Activated CD4-positive, alpha-beta T cell treated with anti-CD3 and anti-CD28 coated beads for 36 hours (primary cell): ENCODE results near the gene DNMT3B. TPM values are rescaled to one million over a fixed set of nuclear protein-coding genes. Genes with fewer than 3 reads are reported as not detected.

Source experiments
- ATAC-seq: fragments of 200-7000 bp; cut with Tn5 transposase; one replicate; pipeline ENCODE4 v1.10.0; 2021; ENCODE audit warnings: mild to moderate bottlenecking, moderate library complexity
- CTCF ChIA-PET: fragments of 350-600 bp; sonication (Branson Sonifier 250); formaldehyde crosslinking; loops from one replicate; lab custom pipeline; 2021; ENCODE audit warnings: antibody characterized with exemption; lab: Charles Lee
- POLR2A ChIA-PET: fragments of 350-600 bp; sonication (Branson Sonifier 250); formaldehyde crosslinking; loops from one replicate; lab custom pipeline; 2021; ENCODE audit warnings: antibody characterized with exemption, inconsistent platforms; lab: Charles Lee
- DNase-seq: peaks from one replicate; pipeline ENCODE4 v3.0.0-alpha.2; 2020
- H3K27ac Mint-ChIP-seq: one replicate; pipeline ENCODE4 v1.8.0; 2021; ENCODE audit warnings: mixed read lengths
- H3K27me3 Mint-ChIP-seq: one replicate; pipeline ENCODE4 v1.8.0; 2021; ENCODE audit warnings: mixed read lengths
- H3K36me3 Mint-ChIP-seq: one replicate; pipeline ENCODE4 v1.8.0; 2021; ENCODE audit warnings: low read depth, mixed read lengths
- H3K4me1 Mint-ChIP-seq: one replicate; pipeline ENCODE4 v1.8.0; 2021; ENCODE audit warnings: mixed read lengths
- H3K4me3 Mint-ChIP-seq: one replicate; pipeline ENCODE4 v1.8.0; 2021; ENCODE audit warnings: mild to moderate bottlenecking, moderate library complexity, mixed read lengths
- H3K9me3 Mint-ChIP-seq: one replicate; pipeline ENCODE4 v1.8.0; 2021; ENCODE audit warnings: low read depth, mixed read lengths
- intact Hi-C, 2 experiments: fragments of 100-400 bp; cut with DNase I in 1 of 2; cut with micrococcal nuclease in 1 of 2; formaldehyde crosslinking; loops; one replicate each; pipeline versions ENCODE4 v1.14.2 to v1.15.1; 2022 to 2024; cut with DNase I, micrococcal nuclease
- total RNA-seq, 2 experiments: library from RNA; stranded (reverse); gene quantifications; one replicate each; pipeline ENCODE4 v1.2.3, GENCODE V29; 2021

Gene DNMT3B
- total RNA-seq, 2 experiments from 2014 or later = 1.4 to 1.6 TPM

- no peak for DNase-seq
- ATAC-seq = no peak
- H3K9me3 Mint-ChIP-seq = no peaks in the 10 kb centered on the region
- POLR2A ChIA-PET = interaction anchor here (0.6 kb wide), 1 partner anchor 18 kb away, joined by 3 read pairs; no protein-coding TSS in a partner anchor
- intact Hi-C loops = no loop called here
- peaks cover 60% of the 10 kb centered on the region for H3K36me3 Mint-ChIP-seq
- H3K4me3 Mint-ChIP-seq = no peak overlapping the region
- H3K4me1 Mint-ChIP-seq = peaks cover 57% of the 10 kb centered on the region
- peak overlapping the region; percentile 88 for H3K27ac Mint-ChIP-seq
- H3K27me3 Mint-ChIP-seq = no peaks in the 10 kb centered on the region
- CTCF ChIA-PET = interaction anchor here (0.9 kb wide), 1 partner anchor 17 kb away, joined by 5 read pairs; no protein-coding TSS in a partner anchor
Observed at GRCh38 chr20:32841174-32841573, 79.0 kb downstream of the DNMT3B start.

DNA sequence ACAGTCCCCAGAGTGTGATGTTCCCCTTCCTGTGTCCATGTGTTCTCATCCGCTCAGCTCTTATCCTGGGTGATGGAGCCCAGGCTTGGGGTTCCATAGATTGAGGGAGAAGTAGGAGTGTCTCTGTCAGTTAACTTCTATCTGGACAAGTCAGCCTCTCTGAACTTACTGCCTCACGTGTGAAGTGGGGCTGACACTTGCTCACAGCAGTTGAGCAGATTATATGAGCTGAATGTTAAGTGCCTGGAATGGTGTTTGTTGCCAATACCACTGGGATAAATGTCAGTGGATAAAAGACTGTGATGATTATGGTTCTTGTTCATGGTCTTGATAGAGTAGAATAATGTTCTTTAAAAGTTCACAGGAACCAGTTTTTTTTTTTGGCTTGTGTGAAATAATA, 79.4 kb downstream of the DNMT3B start:
- ATAC-seq (no peak), DNase-seq (no peak)
- peak overlapping the region; percentile 71 for H3K27ac Mint-ChIP-seq
- H3K4me3 Mint-ChIP-seq = no peak overlapping the region
- H3K36me3 Mint-ChIP-seq = peaks cover 60% of the 10 kb centered on the region
- POLR2A ChIA-PET = no interaction called here
- no peaks in the 10 kb centered on the region for H3K27me3 Mint-ChIP-seq
- intact Hi-C loops = no loop called here
- no peaks in the 10 kb centered on the region for H3K9me3 Mint-ChIP-seq
- CTCF ChIA-PET = interaction anchor here (0.9 to 1.1 kb wide), 2 partner anchors 18 to 157 kb away, joined by 3 to 5 read pairs; no protein-coding TSS in a partner anchor
- H3K4me1 Mint-ChIP-seq = peaks cover 53% of the 10 kb centered on the region

DNA sequence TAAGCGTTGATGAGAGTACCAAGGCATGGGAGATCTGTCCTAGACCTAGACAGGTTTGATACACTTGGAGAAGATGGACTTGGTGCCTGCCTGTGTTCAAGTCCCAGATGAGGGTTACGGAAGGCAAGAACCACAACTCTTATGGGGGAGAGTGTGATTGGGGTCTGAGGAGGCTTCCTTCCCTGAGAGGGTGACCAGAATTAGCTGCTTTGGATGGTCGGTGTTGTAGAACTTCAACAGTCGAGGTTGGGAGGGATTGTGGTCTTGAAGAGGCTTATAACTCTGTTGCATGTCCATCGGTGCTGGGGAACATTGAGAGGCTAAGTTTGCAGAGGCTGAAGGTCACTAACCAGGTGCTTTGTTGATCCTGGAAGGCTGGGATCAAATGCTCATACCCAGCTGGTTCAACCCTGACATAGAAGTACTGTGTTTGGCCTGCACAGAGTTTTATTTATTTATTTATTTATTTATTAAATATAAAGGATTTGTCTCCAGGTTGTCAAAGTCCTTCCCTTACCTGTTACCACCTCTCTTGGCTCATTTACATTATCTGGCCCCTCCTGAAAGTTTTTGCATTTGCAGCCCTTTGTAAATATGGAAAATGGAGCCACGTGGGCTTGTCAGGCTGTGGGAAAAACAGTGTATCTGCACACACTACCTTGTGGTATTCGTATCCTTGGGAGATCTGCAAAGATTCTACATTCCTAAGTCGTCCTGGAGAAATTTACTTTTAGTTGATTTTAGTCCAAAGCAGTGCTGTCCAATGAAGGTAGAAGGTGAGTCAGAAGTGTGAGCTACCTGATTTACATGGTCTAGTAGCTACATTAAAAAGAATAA, 80.7 kb downstream of the DNMT3B start:
- Mint-ChIP-seq H3K4me3 (no peak overlapping the region), H3K4me1 (peaks cover 51% of the 10 kb centered on the region), H3K27ac (peak overlapping the region; percentile 11), H3K27me3 (no peaks in the 10 kb centered on the region), H3K36me3 (peaks cover 64% of the 10 kb centered on the region), H3K9me3 (no peaks in the 10 kb centered on the region)
- ChIA-PET CTCF (interaction anchor here (0.6 to 2.6 kb wide), 3 partner anchors 13 to 156 kb away, joined by 3 to 13 read pairs (median 4); no protein-coding TSS in a partner anchor), POLR2A (interaction anchor here (0.6 to 1.0 kb wide), 2 partner anchors 23 to 64 kb away, joined by 3 read pairs; partner anchors contain the start of gene MAPRE1)
- DNase-seq (no peak), ATAC-seq (no peak)
- intact Hi-C loops = no loop called here

- peaks cover 60% of the 10 kb centered on the region for H3K36me3 Mint-ChIP-seq
- H3K27me3 Mint-ChIP-seq = no peaks in the 10 kb centered on the region
- ChIA-PET CTCF (interaction anchor here (0.9 kb wide), 1 partner anchor 10 kb away, joined by 3 read pairs; no protein-coding TSS in a partner anchor), POLR2A (no interaction called here)
- no peak overlapping the region for H3K27ac Mint-ChIP-seq
- intact Hi-C loops = no loop called here
- peaks cover 27% of the 10 kb centered on the region for H3K4me1 Mint-ChIP-seq
- DNase-seq (no peak), ATAC-seq (no peak)
- no peaks in the 10 kb centered on the region for H3K9me3 Mint-ChIP-seq
- H3K4me3 Mint-ChIP-seq = no peak overlapping the region
Observed at GRCh38 chr20:32845786-32846185, 83.6 kb downstream of the DNMT3B start.

DNA sequence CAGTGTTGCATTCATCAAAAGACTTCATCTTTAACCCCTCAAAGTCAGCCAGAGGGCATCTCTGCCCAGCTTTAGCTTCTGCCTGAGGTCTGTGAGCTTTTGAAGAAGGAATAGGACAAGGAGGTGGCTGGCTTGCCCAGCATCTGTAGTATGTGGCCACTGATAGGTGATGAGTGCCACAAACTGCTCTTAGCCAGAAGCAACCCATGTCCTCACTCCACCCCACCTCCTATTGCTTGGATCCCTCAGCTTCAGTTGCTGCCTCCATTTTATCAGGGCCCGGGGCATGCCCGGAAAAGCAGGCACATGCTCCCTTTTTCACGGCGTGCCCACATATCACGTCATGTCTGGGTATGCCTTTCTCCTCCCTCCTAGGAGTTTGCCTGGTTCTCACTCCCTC, 84.7 kb downstream of the DNMT3B start:
- POLR2A ChIA-PET = interaction anchor here (0.6 kb wide), 1 partner anchor 50 kb away, joined by 3 read pairs; no protein-coding TSS in a partner anchor
- no peaks in the 10 kb centered on the region for H3K9me3 Mint-ChIP-seq
- CTCF ChIA-PET = interaction anchor here (0.9 to 1.1 kb wide), 2 partner anchors 17 to 19 kb away, joined by 3 to 4 read pairs; no protein-coding TSS in a partner anchor
- peaks cover 19% of the 10 kb centered on the region for H3K4me1 Mint-ChIP-seq
- no peak for ATAC-seq
- intact Hi-C loops = no loop called here
- H3K27me3 Mint-ChIP-seq = no peaks in the 10 kb centered on the region
- H3K36me3 Mint-ChIP-seq = peaks cover 57% of the 10 kb centered on the region
- no peak overlapping the region for H3K27ac Mint-ChIP-seq
- no peak overlapping the region for H3K4me3 Mint-ChIP-seq
- no peak for DNase-seq

- no peaks in the 10 kb centered on the region for H3K27me3 Mint-ChIP-seq
- H3K36me3 Mint-ChIP-seq = peaks cover 57% of the 10 kb centered on the region
- ATAC-seq (no peak), DNase-seq (no peak)
- H3K27ac Mint-ChIP-seq = peak overlapping the region; percentile 22
- POLR2A ChIA-PET = no interaction called here
- no peaks in the 10 kb centered on the region for H3K9me3 Mint-ChIP-seq
- CTCF ChIA-PET = interaction anchor here (0.6 to 0.9 kb wide), 2 partner anchors 18 to 622 kb away, joined by 3 to 4 read pairs; no protein-coding TSS in a partner anchor
- H3K4me1 Mint-ChIP-seq = peaks cover 11% of the 10 kb centered on the region
- H3K4me3 Mint-ChIP-seq = no peak overlapping the region
- intact Hi-C loops = no loop called here
Observed at GRCh38 chr20:32847964-32848363, 85.8 kb downstream of the DNMT3B start.

GRCh38 chr20:32848846-32849245, 86.7 kb downstream of the DNMT3B start:
- DNase-seq = no peak
- intact Hi-C loops = no loop called here
- Mint-ChIP-seq H3K4me1 (peaks cover 9% of the 10 kb centered on the region), H3K27ac (no peak overlapping the region), H3K27me3 (no peaks in the 10 kb centered on the region), H3K9me3 (no peaks in the 10 kb centered on the region), H3K4me3 (no peak overlapping the region), H3K36me3 (peaks cover 58% of the 10 kb centered on the region)
- CTCF ChIA-PET = no interaction called here
- POLR2A ChIA-PET = no interaction called here
- ATAC-seq = no peak

DNA sequence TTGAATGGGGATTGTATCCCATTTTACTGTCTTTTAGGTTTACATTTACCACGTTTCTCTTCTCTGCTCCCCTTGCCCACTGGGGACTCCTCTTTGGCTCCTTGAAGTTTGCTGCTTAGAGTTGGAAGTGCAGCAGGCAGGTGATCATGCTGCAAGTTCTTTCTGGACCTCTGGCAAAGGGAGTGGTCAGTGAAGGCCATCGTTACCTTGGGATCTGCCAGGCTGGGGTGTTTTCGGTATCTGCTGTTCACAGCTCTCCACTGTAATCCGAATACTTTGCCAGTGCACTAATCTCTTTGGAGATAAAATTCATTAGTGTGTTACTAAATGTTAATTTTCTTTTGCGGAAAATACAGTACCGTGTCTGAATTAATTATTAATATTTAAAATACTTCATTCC, 87.4 kb downstream of the DNMT3B start:
- CTCF ChIA-PET = interaction anchor here (0.5 kb wide), 1 partner anchor 473 kb away, joined by 3 read pairs; no protein-coding TSS in a partner anchor
- Mint-ChIP-seq H3K27me3 (no peaks in the 10 kb centered on the region), H3K4me1 (peaks cover 11% of the 10 kb centered on the region), H3K9me3 (no peaks in the 10 kb centered on the region), H3K27ac (no peak overlapping the region), H3K4me3 (no peak overlapping the region), H3K36me3 (peaks cover 55% of the 10 kb centered on the region)
- POLR2A ChIA-PET = no interaction called here
- ATAC-seq = no peak
- intact Hi-C loops = no loop called here
- no peak for DNase-seq

GRCh38 chr20:32855387-32855786, 93.2 kb downstream of the DNMT3B start:
- H3K36me3 Mint-ChIP-seq = peaks cover 32% of the 10 kb centered on the region

GRCh38 chr20:32858189-32858588, 96.0 kb downstream of the DNMT3B start:
- CTCF ChIA-PET = no interaction called here

More at GRCh38 chr20:32855387-32855786, 93.2 kb downstream of the DNMT3B start:
- Mint-ChIP-seq H3K27ac (peak overlapping the region; percentile 85), H3K4me3 (no peak overlapping the region), H3K27me3 (no peaks in the 10 kb centered on the region), H3K4me1 (peaks cover 20% of the 10 kb centered on the region), H3K9me3 (no peaks in the 10 kb centered on the region)
- CTCF ChIA-PET = interaction anchor here (1.0 kb wide), 1 partner anchor 9 kb away, joined by 3 read pairs; no protein-coding TSS in a partner anchor
- no peak for DNase-seq
- POLR2A ChIA-PET = interaction anchor here (1.0 kb wide), 1 partner anchor 34 kb away, joined by 3 read pairs; no protein-coding TSS in a partner anchor
- no peak for ATAC-seq
- intact Hi-C loops = no loop called here

More at GRCh38 chr20:32858189-32858588, 96.0 kb downstream of the DNMT3B start:
- Mint-ChIP-seq H3K36me3 (peaks cover 19% of the 10 kb centered on the region), H3K4me3 (no peak overlapping the region), H3K4me1 (peaks cover 20% of the 10 kb centered on the region), H3K9me3 (no peaks in the 10 kb centered on the region), H3K27me3 (no peaks in the 10 kb centered on the region), H3K27ac (no peak overlapping the region)
- no peak for DNase-seq
- intact Hi-C loops = no loop called here
- POLR2A ChIA-PET = no interaction called here
- ATAC-seq = no peak
